Psoas muscle (tissue), 8 donors: ENCODE measurements around the gene DOK7. TPM values are rescaled to one million over a fixed set of nuclear protein-coding genes. Genes with fewer than 3 reads are reported as not detected.
A peak's percentile ranks its signal among the peaks of the same experiment; 100 is the strongest.

Experiments
- ATAC-seq, 4 donors: fragments of 200-7000 bp; cut with Tn5 transposase; one replicate each; pipeline ENCODE4 v1.9.1; 2020; ENCODE audit warnings: moderate library complexity in 3 of 4, mild to moderate bottlenecking in 2 of 4
- DNase-seq, 2 donors: peaks; one replicate each; pipeline ENCODE4 v3.0.0-alpha.2; 2020
- H3K27ac ChIP-seq: fragments of 200-600 bp; one replicate; pipeline ENCODE4 v1.8.0; 2022
- H3K27me3 ChIP-seq, 3 donors: fragments of 200-600 bp in 1 of 3; one replicate each; pipeline versions ENCODE4 v1.6.1 to v1.8.0; 2013 to 2022; ENCODE audit warnings: low read length in 2 of 3, mild to moderate bottlenecking in 2 of 3, moderate library complexity in 1 of 3; ENCODE audit not compliant: insufficient read depth in 3 of 3
- H3K36me3 ChIP-seq, 2 donors: fragments of 200-600 bp in 1 of 2; one replicate each; pipeline versions ENCODE4 v1.6.1 to v1.8.0; 2013 to 2022; ENCODE audit warnings: low read depth in 1 of 2, mild to moderate bottlenecking in 1 of 2, moderate library complexity in 1 of 2; ENCODE audit not compliant: insufficient read depth in 1 of 2
- H3K4me1 ChIP-seq: fragments of 200-600 bp; one replicate; pipeline ENCODE4 v1.8.0; 2022
- H3K4me3 ChIP-seq: fragments of 200-600 bp; one replicate; pipeline ENCODE4 v1.8.0; 2022; ENCODE audit warnings: mild to moderate bottlenecking
- H3K9me3 ChIP-seq: fragments of 200-600 bp; one replicate; pipeline ENCODE4 v1.8.0; 2022
- WGBS, 3 donors: extraction: QIAGEN DNeasy Blood & Tissue Kit; methylation state at CpG; one replicate each; pipeline versions ENCODE4 v1.1.6 to v1.1.7; 2013; 5-methylcytosine and 5-hydroxymethylcytosine counted together
- intact Hi-C, 2 donors: fragments of 100-400 bp; cut with DNase I; formaldehyde crosslinking; loops; one replicate each; pipeline versions ENCODE4 v1.11.0 to v1.14.2; 2022
- polyA plus RNA-seq, 3 donors: library from polyadenylated mRNA; stranded (reverse); fragments of 200-250 nt; gene quantifications; one replicate each; pipeline ENCODE4 v1.2.3, GENCODE V29; 2013
- total RNA-seq, 4 donors: library from RNA; stranded (reverse); fragmentation: NEBNext Ultra II Directional in 2 of 4; extraction: Animal tissue kit (Norgen Biotek cat#: 25700) in 2 of 4; gene quantifications; one replicate each; pipeline versions ENCODE4 v1.2.1 to v1.2.4, GENCODE V29; 2021 to 2023
- TF ChIP-seq, protein P1 (sequence below): fragments of 200-600 bp; IDR thresholded peaks from one replicate; pipeline ENCODE4 v1.8.0; 2022; ENCODE audit warnings: antibody characterized with exemption
- donor health status: healthy with polysubstance abuse.
- donor health status: DM: no; HTN: no; CAD: no; lungs with moderate emphysema.
- donor health status: Bipolar disorder and iron deficiency.
- donor health status: healthy.
- donor health status: DM: yes; HTN: yes; CAD: no.
- donor health status: DM: no; HTN: no; CAD: no.
- donor health status: DM: no; HTN: no; CAD: no.
- donor health status: DM: yes; HTN: yes; CAD: no.

DOK7 gene
- total and polyA plus RNA-seq, 7 donors = 3.4 to 48.6 (median 21.5) TPM

DNA sequence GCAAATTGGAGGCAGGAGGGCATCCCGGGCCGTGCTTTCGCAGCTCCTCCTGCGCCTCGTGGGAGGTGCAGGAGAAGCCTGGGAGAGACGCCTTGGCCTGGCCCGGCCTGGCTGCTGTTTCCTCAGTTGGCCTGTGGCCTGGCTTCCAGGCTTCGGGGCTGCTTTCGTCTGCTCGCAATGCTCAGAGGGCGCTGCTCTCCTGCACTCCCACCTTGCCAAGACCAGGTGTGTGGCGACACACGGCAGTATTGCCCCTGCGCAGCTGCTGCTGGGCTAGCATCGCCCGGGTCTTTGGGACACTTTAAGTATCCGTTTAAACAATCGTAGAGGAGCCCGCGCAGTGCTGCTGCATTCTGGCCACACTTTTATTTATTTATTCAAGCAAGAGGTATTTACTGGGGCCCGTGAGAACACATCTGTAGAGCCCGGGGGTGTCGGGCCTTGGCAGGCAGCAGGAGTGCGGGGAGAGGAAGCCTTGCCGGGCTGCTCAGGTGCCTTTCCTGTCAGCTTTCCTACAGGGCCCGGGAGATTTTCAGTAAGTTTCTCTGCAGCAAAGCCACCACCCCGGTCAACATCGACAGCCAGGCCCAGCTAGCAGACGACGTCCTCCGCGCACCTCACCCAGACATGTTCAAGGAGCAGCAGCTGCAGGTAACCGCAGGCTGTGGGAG, 47.5 kb upstream of the DOK7 start:
- peak in 1 of 2 donors; percentile 43 for DNase-seq
- intact Hi-C loops = loop anchor here in 1 of 2 donors (5.0 kb wide), 1 partner anchor 52 kb away; no protein-coding TSS in a partner anchor
- WGBS, 3 donors = 87 to 90% (median 87%) methylated on average over 33 of the region's 33 CpGs
- Histone ChIP-seq H3K27me3 (no peaks in the 10 kb centered on the region), H3K36me3 (peaks cover 0 to 34% of the 10 kb centered on the region in 2 donors), H3K4me3 (no peak overlapping the region), H3K9me3 (no peaks in the 10 kb centered on the region), H3K27ac (no peak overlapping the region), H3K4me1 (no peaks in the 10 kb centered on the region)
- TF ChIP-seq, protein P1, sequence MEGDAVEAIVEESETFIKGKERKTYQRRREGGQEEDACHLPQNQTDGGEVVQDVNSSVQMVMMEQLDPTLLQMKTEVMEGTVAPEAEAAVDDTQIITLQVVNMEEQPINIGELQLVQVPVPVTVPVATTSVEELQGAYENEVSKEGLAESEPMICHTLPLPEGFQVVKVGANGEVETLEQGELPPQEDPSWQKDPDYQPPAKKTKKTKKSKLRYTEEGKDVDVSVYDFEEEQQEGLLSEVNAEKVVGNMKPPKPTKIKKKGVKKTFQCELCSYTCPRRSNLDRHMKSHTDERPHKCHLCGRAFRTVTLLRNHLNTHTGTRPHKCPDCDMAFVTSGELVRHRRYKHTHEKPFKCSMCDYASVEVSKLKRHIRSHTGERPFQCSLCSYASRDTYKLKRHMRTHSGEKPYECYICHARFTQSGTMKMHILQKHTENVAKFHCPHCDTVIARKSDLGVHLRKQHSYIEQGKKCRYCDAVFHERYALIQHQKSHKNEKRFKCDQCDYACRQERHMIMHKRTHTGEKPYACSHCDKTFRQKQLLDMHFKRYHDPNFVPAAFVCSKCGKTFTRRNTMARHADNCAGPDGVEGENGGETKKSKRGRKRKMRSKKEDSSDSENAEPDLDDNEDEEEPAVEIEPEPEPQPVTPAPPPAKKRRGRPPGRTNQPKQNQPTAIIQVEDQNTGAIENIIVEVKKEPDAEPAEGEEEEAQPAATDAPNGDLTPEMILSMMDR = no peak
- no peak for ATAC-seq

DNA sequence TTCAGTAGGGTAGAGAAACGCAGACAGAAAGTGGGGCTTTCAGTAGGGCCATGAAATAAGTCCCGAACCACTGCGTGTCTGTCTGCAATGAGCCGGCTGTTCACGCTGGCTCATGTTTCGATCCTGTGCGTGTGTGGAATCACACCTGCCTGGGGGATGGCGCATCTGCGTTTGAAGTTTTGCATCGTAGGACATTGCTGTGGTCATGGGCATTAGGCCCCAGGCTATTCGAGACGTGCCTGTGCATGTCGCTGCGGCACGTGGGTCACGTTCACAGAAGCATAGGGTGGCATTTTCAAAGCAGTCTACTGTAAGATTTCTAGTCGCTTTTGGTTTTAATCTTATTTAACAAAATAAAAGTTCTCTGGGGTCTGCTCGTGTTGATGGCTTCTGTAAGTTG, 46.8 kb upstream of the DOK7 start:
- no peaks in the 10 kb centered on the region for H3K27me3 ChIP-seq
- intact Hi-C loops = loop anchor here in 1 of 2 donors (5.0 kb wide), 1 partner anchor 51 kb away; no protein-coding TSS in a partner anchor
- no peak overlapping the region for H3K4me3 ChIP-seq
- 88 to 90% (median 88%) methylated on average over 18 of the region's 18 CpGs for WGBS, 3 donors
- DNase-seq = peak in 1 of 2 donors; percentile 8
- TF ChIP-seq, protein P1 = no peak
- H3K9me3 ChIP-seq = no peaks in the 10 kb centered on the region
- peaks cover 0 to 37% of the 10 kb centered on the region in 2 donors for H3K36me3 ChIP-seq
- no peak for ATAC-seq
- no peak overlapping the region for H3K27ac ChIP-seq
- H3K4me1 ChIP-seq = no peaks in the 10 kb centered on the region

DNA sequence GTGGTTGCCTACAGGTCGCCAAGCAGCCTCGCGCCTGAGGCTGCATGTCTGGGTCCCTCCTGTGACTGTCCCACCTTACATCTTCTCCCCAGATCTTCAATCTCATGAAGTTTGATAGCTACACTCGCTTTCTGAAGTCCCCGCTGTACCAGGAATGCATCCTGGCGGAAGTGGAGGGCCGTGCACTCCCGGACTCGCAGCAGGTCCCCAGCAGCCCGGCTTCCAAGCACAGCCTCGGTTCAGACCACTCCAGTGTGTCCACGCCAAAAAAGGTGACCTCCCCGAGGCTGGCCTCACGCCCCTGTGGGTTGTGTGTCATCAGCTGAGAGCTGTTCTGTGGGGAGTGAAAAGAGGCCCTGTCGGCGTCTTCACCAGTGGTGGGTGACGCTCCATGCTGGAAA, 46.3 kb upstream of the DOK7 start:
- ATAC-seq = no peak
- WGBS, 3 donors = 95 to 96% (median 96%) methylated on average over 17 of the region's 17 CpGs

DNA sequence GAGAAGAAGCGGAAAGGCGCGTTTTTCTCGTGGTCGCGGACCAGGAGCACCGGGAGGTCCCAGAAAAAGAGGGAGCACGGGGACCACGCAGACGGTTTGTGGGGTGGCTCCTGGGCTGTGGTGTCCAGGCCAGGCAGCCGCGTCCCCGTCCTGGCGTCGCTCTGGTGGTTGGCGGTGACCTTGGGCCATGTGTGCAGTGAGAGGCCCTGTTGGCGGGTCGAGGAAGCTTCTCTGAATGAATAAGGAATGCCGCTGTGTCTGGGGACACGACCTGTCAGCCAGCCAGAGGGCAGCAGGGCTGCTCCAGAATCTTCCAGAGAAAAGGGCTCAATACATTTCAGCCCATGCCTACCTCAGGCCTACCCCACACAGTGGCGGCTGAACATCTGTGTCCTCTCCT, 45.7 kb upstream of the DOK7 start:
- peaks cover 0 to 42% of the 10 kb centered on the region in 2 donors for H3K36me3 ChIP-seq
- no peak overlapping the region for H3K4me3 ChIP-seq
- no peaks in the 10 kb centered on the region for H3K4me1 ChIP-seq
- peak in 1 of 4 donors; percentile 21 for ATAC-seq
- TF ChIP-seq, protein P1 = no peak
- peak in 1 of 2 donors; percentile 36 for DNase-seq
- no peak overlapping the region for H3K27ac ChIP-seq
- 93 to 96% (median 94%) methylated on average over 21 of the region's 21 CpGs for WGBS, 3 donors
- no peaks in the 10 kb centered on the region for H3K9me3 ChIP-seq
- intact Hi-C loops = loop anchor here in 1 of 2 donors (5.0 kb wide), 1 partner anchor 50 kb away; no protein-coding TSS in a partner anchor
- no peaks in the 10 kb centered on the region for H3K27me3 ChIP-seq

More for the DNA sequence above, 46.3 kb upstream of the DOK7 start:
- H3K4me3 ChIP-seq = no peak overlapping the region
- H3K4me1 ChIP-seq = no peaks in the 10 kb centered on the region
- DNase-seq = peak in 1 of 2 donors; percentile 32
- intact Hi-C loops = loop anchor here in 1 of 2 donors (5.0 kb wide), 1 partner anchor 50 kb away; no protein-coding TSS in a partner anchor
- H3K27ac ChIP-seq = no peak overlapping the region
- H3K27me3 ChIP-seq = no peaks in the 10 kb centered on the region
- peaks cover 0 to 37% of the 10 kb centered on the region in 2 donors for H3K36me3 ChIP-seq
- no peaks in the 10 kb centered on the region for H3K9me3 ChIP-seq
- TF ChIP-seq, protein P1 = no peak
